Immature natural killer cell (primary cell): ENCODE data around the gene EXOSC2. TPM values are rescaled to one million over a fixed set of nuclear protein-coding genes. Genes with fewer than 3 reads are reported as not detected.
"Not testable (repeated sequence)": the region's sequence is repeated elsewhere in the genome, so short reads cannot be mapped to it uniquely, and the experiment has no call there.

ENCODE experiments used
- DNase-seq, 3 donors: peaks; one replicate each; pipeline ENCODE4 v3.0.0; 2022; ENCODE audit warnings: mixed read lengths in 1 of 3
- H3K27ac Mint-ChIP-seq, 6 donors: one replicate each; pipeline ENCODE4 v1.8.0; 2020; ENCODE audit warnings: mixed read lengths in 6 of 6, mild to moderate bottlenecking in 5 of 6, inconsistent platforms in 4 of 6, moderate library complexity in 3 of 6
- H3K27me3 Mint-ChIP-seq, 3 donors: one replicate each; pipeline ENCODE4 v1.8.0; 2020 to 2021; ENCODE audit warnings: low read depth in 3 of 3, mild to moderate bottlenecking in 3 of 3, mixed read lengths in 3 of 3, moderate library complexity in 3 of 3, inconsistent platforms in 1 of 3
- H3K36me3 Mint-ChIP-seq, 3 donors: one replicate each; pipeline ENCODE4 v1.8.0; 2020; ENCODE audit warnings: mixed read lengths in 3 of 3, inconsistent platforms in 2 of 3, mild to moderate bottlenecking in 2 of 3
- H3K4me1 Mint-ChIP-seq, 2 donors: one replicate each; pipeline ENCODE4 v1.8.0; 2020; ENCODE audit warnings: inconsistent platforms in 2 of 2, mild to moderate bottlenecking in 2 of 2, mixed read lengths in 2 of 2, moderate library complexity in 1 of 2
- H3K4me3 Mint-ChIP-seq, 5 donors: one replicate each; pipeline ENCODE4 v1.8.0; 2020; ENCODE audit warnings: mild to moderate bottlenecking in 5 of 5, mixed read lengths in 5 of 5, inconsistent platforms in 3 of 5, moderate library complexity in 3 of 5
- H3K9me3 Mint-ChIP-seq, 6 donors: one replicate each; pipeline ENCODE4 v1.8.0; 2020; ENCODE audit warnings: mild to moderate bottlenecking in 6 of 6, mixed read lengths in 6 of 6, inconsistent platforms in 4 of 6, moderate library complexity in 3 of 6
- polyA plus RNA-seq, 3 donors: library from polyadenylated mRNA; unstranded; fragments of 300-500 nt; fragmentation: Illumina TruSeq; gene quantifications; one replicate each; pipeline ENCODE4 v1.2.3, GENCODE V29; 2021

Gene EXOSC2
- polyA plus RNA-seq, 3 donors from 2014 or later = 12.9 to 27.4 (median 20.0) TPM

GRCh38 chr9:130677252-130677651 lies 16.3 kb upstream of the EXOSC2 start:
- Mint-ChIP-seq H3K27ac (no peak overlapping the region), H3K27me3 (peaks cover 3 to 7% (median 3%) of the 10 kb centered on the region in 3 donors), H3K4me3 (no peak overlapping the region), H3K36me3 (no peaks in the 10 kb centered on the region), H3K4me1 (peaks cover 3% of the 10 kb centered on the region in 2 donors), H3K9me3 (no peaks in the 10 kb centered on the region)
- DNase-seq = no peak

DNA sequence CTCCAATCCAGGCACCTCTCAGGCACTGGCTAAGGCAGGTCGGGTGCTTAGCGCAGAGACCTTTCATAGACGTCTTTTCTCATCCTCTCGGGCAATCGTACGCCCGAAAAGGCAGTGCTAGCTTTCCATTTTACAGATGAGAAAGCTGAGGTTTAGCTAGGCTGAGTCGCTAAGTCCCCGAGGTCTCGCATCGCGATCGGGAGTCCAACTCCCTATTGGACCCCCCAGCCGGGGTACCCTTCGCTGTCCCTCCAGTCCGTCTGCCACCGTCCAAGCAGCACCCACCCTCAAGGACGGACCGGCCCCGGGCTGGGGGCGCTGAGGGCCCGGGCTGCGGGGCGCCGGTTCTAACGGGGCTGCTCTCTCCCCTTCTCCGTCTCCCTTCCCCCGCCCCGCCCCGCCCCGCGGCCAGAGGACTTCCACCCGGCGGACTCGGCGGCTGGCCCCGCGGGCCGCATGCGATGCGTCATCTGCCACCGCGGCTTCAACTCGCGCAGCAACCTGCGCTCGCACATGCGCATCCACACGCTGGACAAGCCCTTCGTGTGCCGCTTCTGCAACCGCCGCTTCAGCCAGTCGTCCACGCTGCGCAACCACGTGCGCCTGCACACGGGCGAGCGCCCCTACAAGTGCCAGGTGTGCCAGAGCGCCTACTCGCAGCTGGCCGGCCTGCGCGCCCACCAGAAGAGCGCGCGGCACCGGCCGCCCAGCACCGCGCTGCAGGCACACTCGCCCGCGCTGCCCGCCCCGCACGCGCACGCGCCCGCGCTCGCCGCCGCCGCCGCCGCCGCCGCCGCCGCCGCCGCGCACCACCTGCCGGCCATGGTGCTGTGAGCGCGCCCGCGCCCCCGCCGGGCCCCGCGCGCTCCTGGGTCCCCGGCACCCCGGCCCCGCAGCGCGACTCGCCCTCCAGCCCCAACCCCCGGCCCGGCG lies 12.5 kb upstream of the EXOSC2 start:
- H3K27ac Mint-ChIP-seq = no peak overlapping the region
- peak; percentile 61 to 69 (median 65) for DNase-seq
- peak overlapping the region; percentile 53 to 94 (median 72) for H3K4me3 Mint-ChIP-seq
- H3K36me3 Mint-ChIP-seq = no peaks in the 10 kb centered on the region
- H3K9me3 Mint-ChIP-seq = no peaks in the 10 kb centered on the region
- peaks cover 6 to 9% (median 8%) of the 10 kb centered on the region in 3 donors for H3K27me3 Mint-ChIP-seq
- H3K4me1 Mint-ChIP-seq = peaks cover 6 to 9% of the 10 kb centered on the region in 2 donors

- Mint-ChIP-seq H3K4me3 (peak overlapping the region; percentile 88 to 98 (median 94)), H3K4me1 (peaks cover 6 to 9% of the 10 kb centered on the region in 2 donors), H3K9me3 (no peaks in the 10 kb centered on the region), H3K27me3 (peaks cover 4 to 9% (median 9%) of the 10 kb centered on the region in 3 donors), H3K27ac (peak overlapping the region in 4 of 6 donors; percentile 47 to 79 (median 56)), H3K36me3 (no peaks in the 10 kb centered on the region)
- DNase-seq = peak; percentile 12 to 30 (median 21)
Observed at GRCh38 chr9:130681769-130682420, 11.7 kb upstream of the EXOSC2 start.

DNA sequence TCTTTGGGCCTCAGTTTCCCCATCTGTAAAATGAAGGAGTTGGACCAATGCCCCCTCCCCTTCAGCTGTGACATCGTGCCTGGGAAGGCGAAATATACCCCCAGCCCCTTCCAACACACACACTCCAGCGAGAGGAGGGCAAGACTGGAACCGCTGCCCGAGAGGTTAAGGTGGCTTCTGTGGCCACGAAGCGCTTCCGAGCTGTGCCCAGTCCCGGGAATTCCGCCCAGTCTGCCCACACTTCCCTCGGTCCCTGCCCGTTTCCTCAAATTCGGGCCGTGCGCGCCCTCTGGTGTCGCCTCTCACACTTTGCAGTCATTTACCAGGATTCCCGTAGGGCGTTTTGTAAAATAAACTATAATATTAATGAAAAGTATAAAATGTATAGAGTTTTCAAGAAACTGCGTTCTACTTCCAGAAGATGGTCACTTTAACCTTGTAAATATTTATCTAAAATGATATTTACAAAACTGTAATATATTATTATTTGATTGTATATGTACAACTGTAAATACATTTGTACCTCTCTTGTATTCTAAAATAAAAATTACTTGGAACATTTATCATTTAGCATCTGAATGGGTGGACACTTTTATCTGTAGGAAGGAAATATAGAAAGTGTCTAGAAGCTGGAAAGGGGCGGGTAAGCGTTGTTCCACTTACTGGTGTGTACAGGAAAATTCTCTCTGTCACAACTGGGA lies 11.0 kb upstream of the EXOSC2 start:
- no peaks in the 10 kb centered on the region for H3K36me3 Mint-ChIP-seq
- peak; percentile 35 to 51 (median 45) for DNase-seq
- H3K4me1 Mint-ChIP-seq = peaks cover 6 to 9% of the 10 kb centered on the region in 2 donors
- peaks cover 5 to 15% (median 10%) of the 10 kb centered on the region in 3 donors for H3K27me3 Mint-ChIP-seq
- H3K9me3 Mint-ChIP-seq = no peaks in the 10 kb centered on the region
- H3K27ac Mint-ChIP-seq = peak overlapping the region; percentile 20 to 82 (median 63)
- peak overlapping the region; percentile 88 to 98 (median 94) for H3K4me3 Mint-ChIP-seq

DNA sequence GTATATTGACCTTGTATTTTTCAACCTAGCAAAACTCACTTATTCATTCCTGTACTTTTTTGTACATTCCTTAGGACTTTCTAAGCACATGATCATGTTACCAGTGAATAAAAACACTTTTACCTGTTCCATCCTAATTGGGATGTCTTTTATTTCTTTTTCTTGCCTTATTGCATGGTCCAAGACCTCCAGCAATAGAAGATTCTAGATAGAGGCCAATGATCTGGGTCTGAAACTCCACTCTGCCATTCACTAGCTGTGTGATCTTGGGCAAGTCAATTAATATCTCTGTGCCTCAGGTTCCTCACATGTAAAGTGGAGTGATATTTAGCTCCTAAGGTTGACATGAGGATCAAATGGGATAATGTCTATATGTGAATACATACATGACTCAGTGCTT lies 8.5 kb upstream of the EXOSC2 start:
- Mint-ChIP-seq H3K4me1 (peaks cover 6 to 9% of the 10 kb centered on the region in 2 donors), H3K9me3 (no peaks in the 10 kb centered on the region), H3K27ac (no peak overlapping the region), H3K27me3 (peaks cover 6 to 15% (median 10%) of the 10 kb centered on the region in 3 donors), H3K36me3 (no peaks in the 10 kb centered on the region), H3K4me3 (no peak overlapping the region)
- no peak for DNase-seq

- not testable (repeated sequence) for H3K36me3 Mint-ChIP-seq, H3K4me3 Mint-ChIP-seq, H3K4me1 Mint-ChIP-seq, DNase-seq, H3K27ac Mint-ChIP-seq, H3K9me3 Mint-ChIP-seq
- H3K27me3 Mint-ChIP-seq = peaks cover 6 to 15% (median 10%) of the 10 kb centered on the region in 3 donors
Observed at GRCh38 chr9:130685945-130686344, 7.6 kb upstream of the EXOSC2 start.

- Mint-ChIP-seq H3K4me1 (peaks cover 2% of the 10 kb centered on the region in 2 donors), H3K27ac (no peak overlapping the region), H3K36me3 (no peaks in the 10 kb centered on the region)
Observed at GRCh38 chr9:130687615-130688014, 6.0 kb upstream of the EXOSC2 start.

GRCh38 chr9:130688072-130688471 lies 5.5 kb upstream of the EXOSC2 start:
- no peaks in the 10 kb centered on the region for H3K9me3 Mint-ChIP-seq
- H3K36me3 Mint-ChIP-seq = peaks cover 0 to 2% (median 0%) of the 10 kb centered on the region in 3 donors
- H3K4me1 Mint-ChIP-seq = peaks cover 4% of the 10 kb centered on the region in 2 donors
- no peak overlapping the region for H3K27ac Mint-ChIP-seq
- no peak for DNase-seq
- H3K4me3 Mint-ChIP-seq = no peak overlapping the region
- H3K27me3 Mint-ChIP-seq = peaks cover 4 to 15% (median 10%) of the 10 kb centered on the region in 3 donors

More at GRCh38 chr9:130687615-130688014, 6.0 kb upstream of the EXOSC2 start:
- DNase-seq = no peak
- Mint-ChIP-seq H3K4me3 (no peak overlapping the region), H3K27me3 (peaks cover 4 to 15% (median 10%) of the 10 kb centered on the region in 3 donors), H3K9me3 (no peaks in the 10 kb centered on the region)

DNA sequence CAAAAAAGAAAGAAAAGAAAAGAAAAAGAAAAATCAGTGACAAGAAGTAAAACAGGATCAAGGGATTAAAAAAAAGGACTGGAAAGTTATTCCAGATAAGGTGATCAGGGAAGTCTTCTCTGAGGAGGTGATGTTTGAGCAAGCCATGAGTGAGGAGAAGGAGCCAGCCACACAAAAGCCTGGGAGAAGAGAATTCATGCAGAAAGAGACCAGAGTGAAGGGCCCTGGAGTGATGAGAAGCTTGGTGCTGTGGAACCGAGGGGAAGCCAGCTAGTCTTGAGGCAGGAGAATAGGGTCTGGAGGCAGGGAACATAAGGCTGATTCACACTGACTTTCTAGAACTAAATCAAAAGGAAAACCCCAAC lies 4.0 kb upstream of the EXOSC2 start:
- H3K4me3 Mint-ChIP-seq = no peak overlapping the region
- H3K36me3 Mint-ChIP-seq = peaks cover 0 to 5% (median 0%) of the 10 kb centered on the region in 3 donors
- peaks cover 16 to 19% of the 10 kb centered on the region in 2 donors for H3K4me1 Mint-ChIP-seq
- no peak for DNase-seq
- H3K27me3 Mint-ChIP-seq = peaks cover 9 to 15% (median 10%) of the 10 kb centered on the region in 3 donors
- H3K27ac Mint-ChIP-seq = peak overlapping the region in 1 of 6 donors; percentile 3
- no peaks in the 10 kb centered on the region for H3K9me3 Mint-ChIP-seq

DNA sequence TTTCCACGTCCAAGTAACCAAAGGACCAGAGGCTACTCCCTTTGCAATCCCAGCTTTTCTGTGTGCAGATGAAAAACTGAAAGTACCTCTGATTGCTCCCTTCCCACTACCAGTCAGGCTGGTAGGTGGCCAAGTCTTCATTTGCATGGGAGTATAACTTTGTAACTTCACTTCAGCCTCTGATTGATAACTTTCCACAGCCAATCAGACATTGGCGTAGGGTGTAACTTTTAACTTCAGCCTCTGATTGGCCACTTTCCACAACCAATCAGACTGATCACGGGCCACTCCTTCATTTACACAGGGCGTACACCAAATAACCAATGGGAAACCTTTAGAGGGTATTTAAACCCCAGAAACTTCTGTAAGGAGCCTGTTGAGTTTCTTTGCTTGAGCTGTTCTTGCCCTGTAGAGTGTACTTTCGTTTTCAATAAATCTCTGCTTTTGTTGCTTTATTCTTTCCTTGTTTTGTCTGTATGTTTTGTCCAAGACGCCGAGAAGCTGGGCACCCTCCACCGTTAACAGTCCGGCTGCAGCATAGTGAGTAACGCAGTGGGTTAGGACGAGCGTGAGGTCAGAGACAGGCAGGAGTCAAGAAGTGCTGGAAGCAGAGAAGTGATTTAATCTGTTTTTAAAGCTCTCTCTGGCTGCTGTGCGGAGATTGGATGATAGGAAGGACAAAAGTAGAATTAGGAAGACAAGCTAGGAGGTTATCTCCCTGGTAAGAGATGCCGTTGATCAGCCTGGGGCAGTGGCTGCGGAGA lies 3.5 kb upstream of the EXOSC2 start:
- Mint-ChIP-seq H3K36me3 (peaks cover 0 to 5% (median 4%) of the 10 kb centered on the region in 3 donors), H3K27ac (peak overlapping the region in 2 of 6 donors; percentile 17 to 21), H3K4me1 (peaks cover 20 to 25% of the 10 kb centered on the region in 2 donors), H3K27me3 (peaks cover 7 to 13% (median 9%) of the 10 kb centered on the region in 3 donors), H3K9me3 (no peaks in the 10 kb centered on the region), H3K4me3 (peak overlapping the region in 1 of 5 donors; percentile 4)
- DNase-seq = no peak

GRCh38 chr9:130692321-130692720 lies 1.3 kb upstream of the EXOSC2 start:
- H3K9me3 Mint-ChIP-seq = no peaks in the 10 kb centered on the region
- peaks cover 2 to 10% (median 9%) of the 10 kb centered on the region in 3 donors for H3K27me3 Mint-ChIP-seq
- peak overlapping the region; percentile 17 to 99 (median 51) for H3K4me3 Mint-ChIP-seq
- H3K4me1 Mint-ChIP-seq = peaks cover 28 to 32% of the 10 kb centered on the region in 2 donors
- no peak for DNase-seq
- no peak overlapping the region for H3K27ac Mint-ChIP-seq
- peaks cover 7 to 17% (median 13%) of the 10 kb centered on the region in 3 donors for H3K36me3 Mint-ChIP-seq

DNA sequence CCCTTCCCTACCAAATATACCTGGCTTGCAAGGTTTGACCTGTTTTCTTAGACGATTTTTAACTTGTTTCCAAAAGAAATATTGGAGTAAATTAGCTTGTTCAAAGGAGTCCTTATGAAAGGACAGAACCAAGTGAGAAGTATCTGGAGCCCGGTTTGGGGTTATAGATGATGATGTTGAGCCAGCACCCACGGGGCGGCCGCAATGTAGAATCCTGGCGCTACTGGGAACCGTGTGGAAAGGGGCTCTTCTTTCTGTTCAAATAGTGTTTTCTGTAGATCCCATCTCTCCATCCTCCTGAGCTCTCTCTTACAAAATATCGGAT lies 517 bp upstream of the EXOSC2 start:
- H3K4me3 Mint-ChIP-seq = peak overlapping the region; percentile 89 to 99 (median 97)
- no peak for DNase-seq
- peak overlapping the region; percentile 80 to 94 (median 92) for H3K27ac Mint-ChIP-seq
- H3K27me3 Mint-ChIP-seq = peaks cover 0 to 8% (median 7%) of the 10 kb centered on the region in 3 donors
- peaks cover 28 to 32% of the 10 kb centered on the region in 2 donors for H3K4me1 Mint-ChIP-seq
- peaks cover 10 to 19% (median 16%) of the 10 kb centered on the region in 3 donors for H3K36me3 Mint-ChIP-seq
- H3K9me3 Mint-ChIP-seq = no peaks in the 10 kb centered on the region

DNA sequence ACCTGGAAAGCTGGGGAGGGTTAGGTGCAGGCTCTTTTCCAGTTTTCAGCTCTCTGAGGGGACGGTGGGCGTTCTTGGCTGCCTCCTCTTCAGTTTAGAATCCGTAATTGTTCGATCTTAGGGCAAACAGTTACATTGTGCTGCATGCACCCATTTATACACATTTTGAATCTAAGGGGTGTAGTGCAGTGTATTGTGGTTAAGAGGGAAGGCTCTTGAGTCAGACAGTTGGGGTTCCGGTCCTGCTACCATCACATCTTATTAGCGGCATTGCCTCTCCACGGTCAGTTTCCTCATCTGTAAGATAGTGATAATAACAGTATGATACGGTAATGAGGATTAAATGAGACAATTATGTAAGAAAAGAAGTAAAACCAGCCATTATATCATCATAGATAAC lies 625 bp downstream of the EXOSC2 start:
- Mint-ChIP-seq H3K9me3 (no peaks in the 10 kb centered on the region), H3K36me3 (peaks cover 17 to 25% (median 22%) of the 10 kb centered on the region in 3 donors), H3K4me3 (peak overlapping the region; percentile 89 to 99 (median 97)), H3K27me3 (peaks cover 0 to 8% (median 6%) of the 10 kb centered on the region in 3 donors), H3K4me1 (peaks cover 33 to 37% of the 10 kb centered on the region in 2 donors), H3K27ac (peak overlapping the region; percentile 80 to 94 (median 92))
- no peak for DNase-seq
